ENCODE measurements around the gene CBS.
"Not testable (repeated sequence)": the region's sequence is repeated elsewhere in the genome, so short reads cannot be mapped to it uniquely, and the experiment has no call there.

DNA sequence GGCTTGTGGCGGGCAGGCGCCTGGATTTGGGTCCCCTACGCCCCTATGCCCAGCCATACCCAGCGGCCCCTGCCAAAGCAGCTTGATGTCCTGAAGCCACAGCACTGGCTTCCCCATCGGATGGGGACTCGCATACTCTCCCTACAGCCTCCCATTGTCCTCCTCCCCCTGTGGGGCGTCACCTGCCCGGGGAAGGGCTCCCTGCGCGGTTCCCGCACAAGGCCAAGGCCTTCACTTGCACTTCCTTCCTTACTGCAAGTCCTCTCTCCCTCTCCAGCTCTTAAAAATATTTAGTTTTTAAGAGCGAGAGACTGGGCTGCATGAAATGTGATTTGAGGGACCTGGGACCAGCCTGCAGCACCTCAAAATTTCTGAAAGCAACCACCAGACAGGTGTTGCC, 8.9 kb downstream of the CBS start:
- TF ChIP-seq CTCF, EZH2phosphoT487 (IDR thresholded peaks at IDR 0.05): not testable (repeated sequence)

Data from neural progenitor cell (in vitro differentiated cells).